PC-3 (cell line): ENCODE data around the gene NASP. TPM values are rescaled to one million over a fixed set of nuclear protein-coding genes. Genes with fewer than 3 reads are reported as not detected.

Experiments
- ATAC-seq: fragments of 200-7000 bp; cut with Tn5 transposase; 2 replicates; pipeline ENCODE4 v1.9.1; 2020; ENCODE audit warnings: mild to moderate bottlenecking, moderate library complexity
- Bru-seq: library from RNA; stranded (reverse); fragments of 400-500 nt; gene quantifications from one replicate; lab custom pipeline; 2021; lab: Mats Ljungman, UMichigan
- BruChase-seq, 2 experiments: library from RNA; stranded (reverse); fragments of 400-500 nt; gene quantifications; one replicate each; lab custom pipeline; 2021; lab: Mats Ljungman, UMichigan
- BruUV-seq: library from RNA; stranded (reverse); fragments of 400-500 nt; replicated peaks from 2 replicates; lab custom pipeline; 2021; lab: Mats Ljungman, UMichigan
- CTCF ChIA-PET: fragments of 300-600 bp; sonication (Branson Sonifier 250); formaldehyde crosslinking; loops from one replicate; lab custom pipeline; 2022; ENCODE audit warnings: antibody characterized with exemption; lab: Charles Lee
- POLR2A ChIA-PET: fragments of 300-600 bp; sonication (Branson Sonifier 250); formaldehyde crosslinking; loops from one replicate; lab custom pipeline; 2022; ENCODE audit warnings: antibody characterized with exemption; ENCODE audit not compliant: unreplicated experiment; lab: Charles Lee
- DNase-seq: peaks from one replicate; pipeline ENCODE4 v3.0.0-alpha.2; 2015
- H2AFZ ChIP-seq: fragments of 300-600 bp; sonication (generic); 2 replicates; pipeline ENCODE4 v1.6.0; 2016; ENCODE audit warnings: antibody characterized with exemption, low read length
- H3F3A ChIP-seq: fragments of 300-600 bp; sonication (generic); one replicate; pipeline ENCODE4 v1.6.0; 2017; ENCODE audit warnings: antibody characterized with exemption, low read length, control low read depth, mild to moderate bottlenecking; ENCODE audit not compliant: unreplicated experiment
- H3K27ac ChIP-seq: fragments of 300-600 bp; sonication (generic); 2 replicates; pipeline ENCODE4 v1.5.1; 2016; ENCODE audit warnings: mild to moderate bottlenecking, low read length
- H3K27me3 ChIP-seq: fragments of 300-600 bp; sonication (generic); 2 replicates; pipeline ENCODE4 v1.6.1; 2016; ENCODE audit warnings: low read length, mixed read lengths
- H3K36me3 ChIP-seq: fragments of 300-600 bp; sonication (generic); 2 replicates; pipeline ENCODE4 v1.6.1; 2016; ENCODE audit warnings: low read depth, mixed run types, low read length, mixed read lengths
- H3K4me1 ChIP-seq: fragments of 300-600 bp; sonication (generic); 2 replicates; pipeline ENCODE4 v1.5.1; 2016; ENCODE audit warnings: low read length; ENCODE audit not compliant: insufficient read depth
- H3K4me2 ChIP-seq: fragments of 300-600 bp; sonication (generic); 2 replicates; pipeline ENCODE4 v1.6.0; 2016; ENCODE audit warnings: low read length
- H3K4me3 ChIP-seq: fragments of 300-600 bp; sonication (generic); 2 replicates; pipeline ENCODE4 v1.5.1; 2016; ENCODE audit warnings: mild to moderate bottlenecking, low read length, mixed read lengths
- H3K79me2 ChIP-seq: fragments of 300-600 bp; sonication (generic); 2 replicates; pipeline ENCODE4 v1.6.1; 2017; ENCODE audit warnings: low read length, mixed read lengths
- H3K9ac ChIP-seq: fragments of 300-600 bp; sonication (generic); 2 replicates; pipeline ENCODE4 v1.6.0; 2016; ENCODE audit warnings: mild to moderate bottlenecking, low read length
- H3K9me2 ChIP-seq: fragments of 300-600 bp; sonication (generic); replicated peaks from 2 replicates; pipeline ENCODE4 v1.6.1; 2016; ENCODE audit warnings: mixed run types, low read length, mixed read lengths
- H3K9me3 ChIP-seq: fragments of 300-600 bp; sonication (generic); 2 replicates; pipeline ENCODE4 v1.6.1; 2016; ENCODE audit warnings: low read length, mixed read lengths
- H4K20me1 ChIP-seq: fragments of 300-600 bp; sonication (generic); 2 replicates; pipeline ENCODE4 v1.6.1; 2016; ENCODE audit warnings: low read length, mixed read lengths
- EZH2 ChIP-seq: fragments of 300-600 bp; sonication (generic); IDR thresholded peaks from one replicate; pipeline ENCODE4 v1.6.1; 2017; ENCODE audit warnings: antibody characterized with exemption, mild to moderate bottlenecking, low read length; ENCODE audit not compliant: unreplicated experiment
- EZH2phosphoT487 ChIP-seq: fragments of 300-600 bp; sonication (generic); IDR thresholded peaks from 2 replicates; pipeline ENCODE4 v1.6.1; 2018; ENCODE audit warnings: mild to moderate bottlenecking, antibody characterized with exemption, low read length, borderline replicate concordance
- intact Hi-C: fragments of 100-400 bp; cut with micrococcal nuclease; formaldehyde crosslinking; loops from 2 replicates; pipeline ENCODE4 v1.9.0; 2023
- long read RNA-seq: library from polyadenylated mRNA; unstranded; transcript quantifications from one replicate; pipeline ENCODE4 v2.0.0, GENCODE V29; 2021; ENCODE audit not compliant: unreplicated experiment
- total RNA-seq: library from RNA; depleted of rRNA; stranded (reverse); fragments of >200 nt; gene quantifications from 2 replicates; pipeline ENCODE4 v1.2.3, GENCODE V29; 2014; rRNA removed
- TF ChIP-seq, protein P1 (sequence below): fragments of 300-600 bp; sonication (generic); conservative IDR thresholded peaks from 2 replicates; pipeline ENCODE4 v1.5.1; 2017; ENCODE audit warnings: antibody characterized with exemption, low read depth, mild to moderate bottlenecking, low read length

NASP gene, protein sequence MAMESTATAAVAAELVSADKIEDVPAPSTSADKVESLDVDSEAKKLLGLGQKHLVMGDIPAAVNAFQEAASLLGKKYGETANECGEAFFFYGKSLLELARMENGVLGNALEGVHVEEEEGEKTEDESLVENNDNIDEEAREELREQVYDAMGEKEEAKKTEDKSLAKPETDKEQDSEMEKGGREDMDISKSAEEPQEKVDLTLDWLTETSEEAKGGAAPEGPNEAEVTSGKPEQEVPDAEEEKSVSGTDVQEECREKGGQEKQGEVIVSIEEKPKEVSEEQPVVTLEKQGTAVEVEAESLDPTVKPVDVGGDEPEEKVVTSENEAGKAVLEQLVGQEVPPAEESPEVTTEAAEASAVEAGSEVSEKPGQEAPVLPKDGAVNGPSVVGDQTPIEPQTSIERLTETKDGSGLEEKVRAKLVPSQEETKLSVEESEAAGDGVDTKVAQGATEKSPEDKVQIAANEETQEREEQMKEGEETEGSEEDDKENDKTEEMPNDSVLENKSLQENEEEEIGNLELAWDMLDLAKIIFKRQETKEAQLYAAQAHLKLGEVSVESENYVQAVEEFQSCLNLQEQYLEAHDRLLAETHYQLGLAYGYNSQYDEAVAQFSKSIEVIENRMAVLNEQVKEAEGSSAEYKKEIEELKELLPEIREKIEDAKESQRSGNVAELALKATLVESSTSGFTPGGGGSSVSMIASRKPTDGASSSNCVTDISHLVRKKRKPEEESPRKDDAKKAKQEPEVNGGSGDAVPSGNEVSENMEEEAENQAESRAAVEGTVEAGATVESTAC
- total RNA-seq (119 and 122 TPM in 2 replicates), Bru-seq, nascent RNA (percentile 84 among the genes with signal in this experiment), BruChase-seq, experiment 1, labeled RNA remaining after a 6-hour chase (percentile 88 among the genes with signal in this experiment), BruChase-seq, experiment 2, labeled RNA remaining after a 2-hour chase (percentile 87 among the genes with signal in this experiment)
- long read RNA-seq, transcript NASP-202 (14 exons, 1,538 nt): major isoform, 20 of 56 reads
- long read RNA-seq, partial matches to known transcripts: 2 of 56 reads
- long read RNA-seq, other reads (novel, unspliced or antisense): 26 of 56 reads

DNA sequence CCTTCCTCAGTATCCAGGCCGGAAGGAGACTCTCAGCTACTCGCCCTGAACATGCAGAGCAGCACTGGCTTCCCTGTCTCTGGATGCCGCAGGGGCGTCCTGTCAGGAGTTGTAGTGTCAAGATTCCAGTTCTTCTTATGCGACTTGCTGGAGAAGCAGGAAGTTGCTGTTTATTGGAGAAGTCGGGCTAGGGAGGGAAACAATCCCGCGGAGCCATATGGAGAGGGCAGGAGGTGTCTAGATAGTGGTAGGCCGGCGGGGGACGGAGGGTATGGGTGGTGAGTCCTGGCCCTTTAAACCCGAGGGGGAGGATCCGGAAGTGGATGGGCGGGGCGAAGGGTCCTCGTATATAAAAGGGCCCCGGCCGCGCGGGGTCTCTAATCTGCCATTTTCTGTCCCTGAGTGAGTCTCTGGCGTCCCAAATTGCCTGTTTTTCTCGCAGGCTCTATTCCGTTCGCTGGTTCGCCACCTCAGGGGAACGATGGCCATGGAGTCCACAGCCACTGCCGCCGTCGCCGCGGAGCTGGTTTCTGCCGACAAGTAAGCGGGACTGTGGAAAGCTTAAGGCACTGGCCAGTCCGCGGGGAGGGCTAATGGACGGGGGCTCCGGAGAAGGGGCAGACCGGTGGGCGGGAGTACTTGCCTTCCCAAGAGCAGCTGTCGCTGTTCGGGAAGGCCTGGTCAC lies at the start of gene NASP:
Gene NASP (plus strand): TSS at position 376 of the 685 bp plus-strand sequence. CDS start 106 bp downstream, at position 482.
- ChIA-PET POLR2A (no interaction called here), CTCF (interaction anchor here (1.3 kb wide), 1 partner anchor 62 kb away, joined by 3 read pairs; the partner anchor contains the start of gene PRDX1)

DNA sequence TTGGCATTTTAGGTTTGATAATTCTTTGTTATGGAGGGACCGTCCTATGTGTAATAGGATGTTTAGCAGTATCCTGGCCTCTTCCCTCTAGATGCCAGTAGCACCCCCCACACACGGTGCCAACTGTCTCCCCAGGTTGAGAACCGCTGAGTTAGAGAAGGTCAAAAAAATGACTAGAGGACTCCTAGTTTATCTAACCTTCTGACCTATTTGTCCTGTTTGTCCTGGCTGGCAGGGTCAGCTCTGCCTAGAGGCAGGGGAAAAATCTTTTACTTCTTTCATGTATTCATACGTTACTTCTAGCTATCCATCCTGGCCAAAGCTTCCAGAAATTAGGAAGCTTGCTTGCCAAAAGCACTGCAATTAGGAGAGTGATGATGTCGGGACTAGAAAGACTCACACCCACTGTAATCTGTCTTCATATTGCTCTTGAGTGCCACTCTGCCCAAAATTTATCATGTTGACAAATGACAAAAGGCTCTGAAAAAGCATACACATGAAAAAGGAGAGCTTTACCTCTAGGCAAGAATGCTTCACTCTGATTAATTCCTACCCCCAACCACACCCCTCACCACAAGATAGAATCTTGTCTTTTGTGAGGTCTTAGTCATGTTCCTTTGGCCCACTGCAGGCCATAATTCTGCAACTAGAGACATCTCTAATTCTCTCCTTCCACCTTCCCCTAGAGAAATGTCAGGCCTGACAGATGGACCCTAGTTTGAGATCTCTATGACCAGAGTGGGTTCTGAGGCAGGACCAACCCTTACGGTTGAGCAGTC lies 47.7 kb upstream of the NASP start:
- H3K4me1 ChIP-seq: peaks cover 17% of the 10 kb centered on the region
- H4K20me1 ChIP-seq: no peaks in the 10 kb centered on the region
- H3K9ac ChIP-seq: no peak overlapping the region
- H2AFZ ChIP-seq: no peak overlapping the region
- no peaks in the 10 kb centered on the region for H3K79me2 ChIP-seq
- CTCF ChIA-PET: no interaction called here
- H3K9me2 ChIP-seq: no peaks in the 10 kb centered on the region
- H3K27me3 ChIP-seq: no peaks in the 10 kb centered on the region
- H3K9me3 ChIP-seq: no peaks in the 10 kb centered on the region
- TF ChIP-seq EZH2 (no peak), EZH2phosphoT487 (no peak)
- TF ChIP-seq, protein P1, sequence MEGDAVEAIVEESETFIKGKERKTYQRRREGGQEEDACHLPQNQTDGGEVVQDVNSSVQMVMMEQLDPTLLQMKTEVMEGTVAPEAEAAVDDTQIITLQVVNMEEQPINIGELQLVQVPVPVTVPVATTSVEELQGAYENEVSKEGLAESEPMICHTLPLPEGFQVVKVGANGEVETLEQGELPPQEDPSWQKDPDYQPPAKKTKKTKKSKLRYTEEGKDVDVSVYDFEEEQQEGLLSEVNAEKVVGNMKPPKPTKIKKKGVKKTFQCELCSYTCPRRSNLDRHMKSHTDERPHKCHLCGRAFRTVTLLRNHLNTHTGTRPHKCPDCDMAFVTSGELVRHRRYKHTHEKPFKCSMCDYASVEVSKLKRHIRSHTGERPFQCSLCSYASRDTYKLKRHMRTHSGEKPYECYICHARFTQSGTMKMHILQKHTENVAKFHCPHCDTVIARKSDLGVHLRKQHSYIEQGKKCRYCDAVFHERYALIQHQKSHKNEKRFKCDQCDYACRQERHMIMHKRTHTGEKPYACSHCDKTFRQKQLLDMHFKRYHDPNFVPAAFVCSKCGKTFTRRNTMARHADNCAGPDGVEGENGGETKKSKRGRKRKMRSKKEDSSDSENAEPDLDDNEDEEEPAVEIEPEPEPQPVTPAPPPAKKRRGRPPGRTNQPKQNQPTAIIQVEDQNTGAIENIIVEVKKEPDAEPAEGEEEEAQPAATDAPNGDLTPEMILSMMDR: no peak
- no TSS peak for BruUV-seq
- H3K36me3 ChIP-seq: no peaks in the 10 kb centered on the region
- peak overlapping the region; percentile 46 for H3K4me2 ChIP-seq
- ATAC-seq (peak; percentile 91), DNase-seq (peak; percentile 54)
- H3F3A ChIP-seq: no peaks in the 10 kb centered on the region
- intact Hi-C loops: no loop called here
- H3K27ac ChIP-seq: no peak overlapping the region
- H3K4me3 ChIP-seq: no peak overlapping the region
- POLR2A ChIA-PET: no interaction called here

More for the DNA sequence above, at the start of gene NASP:
- Histone ChIP-seq H3F3A (peaks cover 3% of the 10 kb centered on the region), H3K9ac (peak within 1 kb of the TSS; percentile 92), H3K4me1 (peaks cover 7% of the 10 kb centered on the region), H3K4me2 (peak within 1 kb of the TSS; percentile 98), H3K27ac (peak within 1 kb of the TSS; percentile 62), H3K9me2 (no peaks in the 10 kb centered on the region), H3K9me3 (no peaks in the 10 kb centered on the region), H3K79me2 (peaks cover 49% of the 10 kb centered on the region), H3K4me3 (peak within 1 kb of the TSS; percentile 91), H3K36me3 (no peaks in the 10 kb centered on the region), H4K20me1 (peaks cover 39% of the 10 kb centered on the region), H3K27me3 (no peaks in the 10 kb centered on the region), H2AFZ (peak within 1 kb of the TSS; percentile 100)
- TF ChIP-seq EZH2 (no peak), EZH2phosphoT487 (no peak)
- TF ChIP-seq, protein P1: 0 out of 2 replicates have a peak, but pooled peaks have one; percentile 25
- ATAC-seq (peak; percentile 68), DNase-seq (peak; percentile 80)
- BruUV-seq: TSS peak; percentile 66
- intact Hi-C loops: loop anchor here (2.0 kb wide), 1 partner anchor 103 kb away; the partner anchor contains the start of gene GPBP1L1
